Subcutaneous abdominal adipose tissue (tissue), 5 donors: ENCODE data around the gene EYA2.

Experiments used
- H3K27ac ChIP-seq: one replicate; pipeline ENCODE4 v1.7.0; 2013; ENCODE audit warnings: low read depth, mild to moderate bottlenecking, inconsistent platforms, low read length, moderate library complexity
- H3K27me3 ChIP-seq, 5 donors: one replicate each; pipeline ENCODE4 v1.7.0; 2013; ENCODE audit warnings: low read length in 5 of 5, inconsistent platforms in 1 of 5; ENCODE audit not compliant: control insufficient read depth in 5 of 5, insufficient read depth in 4 of 5
- H3K36me3 ChIP-seq, 5 donors: one replicate each; pipeline ENCODE4 v1.7.0; 2013; ENCODE audit warnings: low read length in 5 of 5; ENCODE audit not compliant: control insufficient read depth in 5 of 5, insufficient read depth in 5 of 5
- H3K4me1 ChIP-seq, 5 donors: one replicate each; pipeline ENCODE4 v1.7.0; 2013; ENCODE audit warnings: low read length in 5 of 5, mild to moderate bottlenecking in 3 of 5, moderate library complexity in 1 of 5; ENCODE audit not compliant: control insufficient read depth in 5 of 5, insufficient read depth in 5 of 5
- H3K4me3 ChIP-seq, 5 donors: one replicate each; pipeline ENCODE4 v1.7.0; 2013; ENCODE audit warnings: low read length in 5 of 5, low read depth in 1 of 5
- H3K9ac ChIP-seq, 5 donors: one replicate each; pipeline ENCODE4 v1.7.0; 2013; ENCODE audit warnings: low read length in 5 of 5, mild to moderate bottlenecking in 4 of 5, moderate library complexity in 3 of 5
- H3K9me3 ChIP-seq, 5 donors: one replicate each; pipeline ENCODE4 v1.7.0; 2013; ENCODE audit warnings: low read length in 5 of 5; ENCODE audit not compliant: control insufficient read depth in 5 of 5
- donor health status: healthy.
- donor health status: healthy.
- donor health status: healthy.
- donor health status: healthy.
- donor health status: healthy.

Gene EYA2

GRCh38 chr20:47235853-47236638, 341.4 kb downstream of the EYA2 start:
- Histone ChIP-seq H3K27me3 (no peaks in the 10 kb centered on the region), H3K9me3 (no peaks in the 10 kb centered on the region), H3K4me1 (peaks cover 0 to 10% (median 0%) of the 10 kb centered on the region in 5 donors), H3K9ac (no peak overlapping the region), H3K36me3 (peaks cover 11 to 76% (median 51%) of the 10 kb centered on the region in 5 donors), H3K27ac (no peak overlapping the region), H3K4me3 (no peak overlapping the region)

- Histone ChIP-seq H3K4me3 (no peak overlapping the region), H3K36me3 (peaks cover 11 to 70% (median 48%) of the 10 kb centered on the region in 5 donors), H3K4me1 (peaks cover 0 to 10% (median 0%) of the 10 kb centered on the region in 5 donors), H3K9ac (no peak overlapping the region), H3K9me3 (no peaks in the 10 kb centered on the region), H3K27me3 (no peaks in the 10 kb centered on the region), H3K27ac (no peak overlapping the region)
These were observed 341.9 kb downstream of the EYA2 start for GRCh38 chr20:47236639-47236900.

DNA sequence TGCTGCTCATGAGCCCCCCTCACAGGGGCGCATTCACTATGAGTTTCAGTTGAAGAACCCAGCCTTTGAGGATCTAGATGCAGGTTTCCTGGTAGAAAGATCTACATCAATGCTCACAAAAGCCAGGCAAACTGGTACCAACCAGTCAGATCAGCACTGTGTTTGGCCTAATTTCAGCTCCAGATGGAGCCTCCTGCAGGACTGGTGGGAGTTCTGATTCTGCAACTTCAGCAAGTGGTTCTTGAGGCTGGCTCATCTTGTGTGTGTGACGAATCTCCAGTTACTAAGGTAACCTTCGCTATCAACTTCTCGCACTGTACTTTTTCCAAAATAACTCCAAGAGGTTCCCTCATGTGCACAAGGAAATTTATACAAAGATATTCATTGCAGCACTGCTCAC, 343.1 kb downstream of the EYA2 start:
- Histone ChIP-seq H3K9me3 (no peaks in the 10 kb centered on the region), H3K36me3 (peaks cover 11 to 69% (median 50%) of the 10 kb centered on the region in 5 donors), H3K9ac (no peak overlapping the region), H3K4me3 (no peak overlapping the region), H3K4me1 (peaks cover 0 to 15% (median 4%) of the 10 kb centered on the region in 5 donors), H3K27ac (no peak overlapping the region), H3K27me3 (no peaks in the 10 kb centered on the region)
